Osteocyte (in vitro differentiated cells): Measurements from ENCODE around the gene ZNF800. TPM values are rescaled to one million over a fixed set of nuclear protein-coding genes. Genes with fewer than 3 reads are reported as not detected.

Experiments
- DNase-seq: peaks from one replicate; pipeline ENCODE4 v3.0.0; 2021; ENCODE audit warnings: mixed read lengths; ENCODE audit not compliant: unreplicated experiment; ENCODE audit errors: extremely low spot score
- H3K27ac Mint-ChIP-seq: one replicate; pipeline ENCODE4 v1.8.0; 2021; ENCODE audit warnings: mild to moderate bottlenecking, mixed read lengths; ENCODE audit not compliant: unreplicated experiment
- H3K27me3 Mint-ChIP-seq: one replicate; pipeline ENCODE4 v1.8.0; 2021; ENCODE audit warnings: mixed read lengths; ENCODE audit not compliant: unreplicated experiment
- H3K36me3 Mint-ChIP-seq: one replicate; pipeline ENCODE4 v1.8.0; 2021; ENCODE audit warnings: mixed read lengths; ENCODE audit not compliant: unreplicated experiment
- H3K4me1 Mint-ChIP-seq: one replicate; pipeline ENCODE4 v1.8.0; 2021; ENCODE audit warnings: mixed read lengths; ENCODE audit not compliant: unreplicated experiment
- H3K4me3 Mint-ChIP-seq: one replicate; pipeline ENCODE4 v1.8.0; 2021; ENCODE audit warnings: mild to moderate bottlenecking, moderate library complexity, mixed read lengths; ENCODE audit not compliant: unreplicated experiment
- H3K9me3 Mint-ChIP-seq: one replicate; pipeline ENCODE4 v1.8.0; 2021; ENCODE audit warnings: mixed read lengths; ENCODE audit not compliant: unreplicated experiment
- long read RNA-seq: library from polyadenylated mRNA; unstranded; transcript quantifications from one replicate; pipeline ENCODE4 v2.0.0, GENCODE V29; 2021
- total RNA-seq: library from RNA; stranded (reverse); gene quantifications from 2 replicates; pipeline ENCODE4 v1.2.1, GENCODE V29; 2021
- TF ChIP-seq, protein P1 (sequence below): fragments of 200-600 bp; sonication (generic); IDR thresholded peaks from 2 replicates; pipeline ENCODE4 v1.5.0; 2021; ENCODE audit warnings: antibody characterized with exemption, mild to moderate bottlenecking, moderate library complexity

The ZNF800 gene, protein sequence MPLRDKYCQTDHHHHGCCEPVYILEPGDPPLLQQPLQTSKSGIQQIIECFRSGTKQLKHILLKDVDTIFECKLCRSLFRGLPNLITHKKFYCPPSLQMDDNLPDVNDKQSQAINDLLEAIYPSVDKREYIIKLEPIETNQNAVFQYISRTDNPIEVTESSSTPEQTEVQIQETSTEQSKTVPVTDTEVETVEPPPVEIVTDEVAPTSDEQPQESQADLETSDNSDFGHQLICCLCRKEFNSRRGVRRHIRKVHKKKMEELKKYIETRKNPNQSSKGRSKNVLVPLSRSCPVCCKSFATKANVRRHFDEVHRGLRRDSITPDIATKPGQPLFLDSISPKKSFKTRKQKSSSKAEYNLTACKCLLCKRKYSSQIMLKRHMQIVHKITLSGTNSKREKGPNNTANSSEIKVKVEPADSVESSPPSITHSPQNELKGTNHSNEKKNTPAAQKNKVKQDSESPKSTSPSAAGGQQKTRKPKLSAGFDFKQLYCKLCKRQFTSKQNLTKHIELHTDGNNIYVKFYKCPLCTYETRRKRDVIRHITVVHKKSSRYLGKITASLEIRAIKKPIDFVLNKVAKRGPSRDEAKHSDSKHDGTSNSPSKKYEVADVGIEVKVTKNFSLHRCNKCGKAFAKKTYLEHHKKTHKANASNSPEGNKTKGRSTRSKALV
- 26.8 and 27.7 TPM in 2 replicates for total RNA-seq
- long read RNA-seq, full-length matches to known transcripts, result 1 of 12 reads
- long read RNA-seq, partial matches to known transcripts, result 5 of 12 reads
- long read RNA-seq, other reads (novel, unspliced or antisense), result 6 of 12 reads

DNA sequence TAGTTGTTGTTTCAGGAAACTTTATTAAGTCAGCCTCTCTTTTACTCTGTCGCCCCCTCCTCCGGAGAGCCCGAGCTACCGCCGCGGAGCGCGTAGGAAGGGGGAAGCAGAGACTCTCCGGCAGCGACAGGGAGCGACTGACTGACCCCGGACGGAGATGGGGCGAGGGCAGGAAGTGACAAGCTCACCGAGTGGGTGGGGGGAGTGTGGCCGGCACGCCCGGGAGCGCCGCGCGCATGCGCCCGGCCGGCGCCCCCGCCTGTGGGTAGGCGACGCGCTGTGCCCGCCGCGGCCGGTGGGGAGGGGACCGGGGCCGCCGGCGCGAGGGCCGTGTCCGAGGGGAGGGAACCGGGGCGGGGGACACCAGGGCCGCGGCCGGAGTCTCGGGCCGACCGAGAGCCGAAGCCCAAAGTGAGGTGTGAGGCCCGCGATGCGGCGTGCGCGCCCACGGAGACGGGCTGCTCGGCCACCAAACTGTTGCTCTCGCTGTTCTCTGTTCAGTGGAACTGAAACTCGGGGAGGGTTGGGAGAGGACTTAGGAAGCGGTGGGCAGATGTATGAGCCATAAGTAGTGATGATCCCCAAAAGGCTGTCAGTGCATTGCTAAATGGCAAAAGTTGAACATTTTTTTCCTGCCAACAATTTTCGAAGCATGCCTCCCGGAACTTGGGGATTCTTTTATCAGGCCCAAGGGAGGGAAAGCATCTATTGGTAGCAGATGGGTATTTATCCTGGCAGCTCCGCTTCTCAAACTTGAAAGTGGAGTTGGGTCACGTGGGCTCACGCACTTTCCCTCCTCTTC, at the start of gene ZNF800:
TSS of gene ZNF800 (minus strand) at position 143 of the 802 bp plus-strand sequence. CDS start 1,151 bp downstream, outside the sequence.
- TF ChIP-seq, protein P1, sequence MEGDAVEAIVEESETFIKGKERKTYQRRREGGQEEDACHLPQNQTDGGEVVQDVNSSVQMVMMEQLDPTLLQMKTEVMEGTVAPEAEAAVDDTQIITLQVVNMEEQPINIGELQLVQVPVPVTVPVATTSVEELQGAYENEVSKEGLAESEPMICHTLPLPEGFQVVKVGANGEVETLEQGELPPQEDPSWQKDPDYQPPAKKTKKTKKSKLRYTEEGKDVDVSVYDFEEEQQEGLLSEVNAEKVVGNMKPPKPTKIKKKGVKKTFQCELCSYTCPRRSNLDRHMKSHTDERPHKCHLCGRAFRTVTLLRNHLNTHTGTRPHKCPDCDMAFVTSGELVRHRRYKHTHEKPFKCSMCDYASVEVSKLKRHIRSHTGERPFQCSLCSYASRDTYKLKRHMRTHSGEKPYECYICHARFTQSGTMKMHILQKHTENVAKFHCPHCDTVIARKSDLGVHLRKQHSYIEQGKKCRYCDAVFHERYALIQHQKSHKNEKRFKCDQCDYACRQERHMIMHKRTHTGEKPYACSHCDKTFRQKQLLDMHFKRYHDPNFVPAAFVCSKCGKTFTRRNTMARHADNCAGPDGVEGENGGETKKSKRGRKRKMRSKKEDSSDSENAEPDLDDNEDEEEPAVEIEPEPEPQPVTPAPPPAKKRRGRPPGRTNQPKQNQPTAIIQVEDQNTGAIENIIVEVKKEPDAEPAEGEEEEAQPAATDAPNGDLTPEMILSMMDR, result no peak
- peak; percentile 95 for DNase-seq
- Mint-ChIP-seq H3K27ac (peak within 1 kb of the TSS; percentile 95), H3K27me3 (peaks cover 14% of the 10 kb centered on the region), H3K4me1 (peaks cover 28% of the 10 kb centered on the region), H3K4me3 (peak within 1 kb of the TSS; percentile 98), H3K36me3 (peaks cover 18% of the 10 kb centered on the region), H3K9me3 (no peaks in the 10 kb centered on the region)

DNA sequence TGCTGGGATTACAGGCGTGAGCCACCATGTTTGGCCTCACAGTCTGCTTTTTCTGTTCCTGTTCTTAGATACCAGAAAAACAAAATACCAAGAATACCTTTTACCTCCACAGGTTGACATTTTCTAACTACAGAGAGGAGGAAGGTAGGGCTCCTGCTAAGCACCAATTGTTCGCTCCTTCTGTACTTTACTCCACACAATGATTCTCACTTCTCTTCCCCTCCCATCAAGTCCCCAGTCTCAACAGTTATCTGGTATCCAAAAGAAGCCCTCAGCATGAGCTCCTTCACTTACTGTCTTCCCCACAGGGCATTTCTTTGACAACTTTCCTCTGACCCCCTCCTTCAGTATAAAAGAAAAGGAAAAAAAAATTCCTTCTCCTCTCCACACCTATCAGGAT, 47.7 kb upstream of the ZNF800 start:
- peaks cover 5% of the 10 kb centered on the region for H3K9me3 Mint-ChIP-seq
- no peak overlapping the region for H3K27ac Mint-ChIP-seq
- TF ChIP-seq, protein P1, result no peak
- peaks cover 19% of the 10 kb centered on the region for H3K4me1 Mint-ChIP-seq
- no peaks in the 10 kb centered on the region for H3K36me3 Mint-ChIP-seq
- H3K27me3 Mint-ChIP-seq, result no peaks in the 10 kb centered on the region
- no peak for DNase-seq
- H3K4me3 Mint-ChIP-seq, result no peak overlapping the region

DNA sequence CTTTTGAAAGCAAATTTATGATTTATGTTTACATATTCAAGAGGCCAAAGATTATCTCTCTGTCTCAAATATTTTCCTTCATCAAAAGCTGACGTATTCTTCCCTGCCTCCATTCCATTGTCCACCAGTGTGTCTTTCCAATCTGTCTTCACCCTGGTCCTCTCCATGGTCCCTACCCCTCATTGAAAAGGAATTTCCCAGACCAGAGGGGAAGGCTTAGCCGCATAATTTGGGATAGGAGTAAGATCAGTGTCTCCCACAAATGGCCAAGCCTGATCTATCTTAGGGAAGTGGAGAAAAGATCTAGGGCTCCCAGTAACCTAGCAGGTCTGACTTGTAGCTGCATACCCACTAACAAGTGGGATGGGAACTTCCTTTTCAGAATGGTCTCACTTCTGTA, 46.3 kb upstream of the ZNF800 start:
- DNase-seq, result no peak
- TF ChIP-seq, protein P1, result no peak

DNA sequence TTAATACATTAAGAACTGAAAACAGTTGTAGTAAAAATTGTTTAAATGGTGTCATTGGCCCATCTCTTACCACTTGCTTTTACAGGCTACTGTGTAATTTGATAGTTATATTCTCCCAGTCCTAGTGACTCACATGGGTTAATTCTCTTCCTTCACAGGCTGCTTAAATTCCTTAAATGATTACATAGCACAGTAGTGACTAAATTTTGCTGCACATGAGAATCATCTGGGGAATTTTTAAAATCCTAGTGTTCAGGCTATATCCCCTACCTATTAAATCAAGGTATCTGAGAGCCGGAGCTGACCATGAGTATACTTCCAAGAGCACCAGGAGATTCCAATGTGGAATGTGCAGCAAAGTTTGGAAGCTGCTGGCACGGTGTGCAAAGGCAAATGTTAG, 45.3 kb upstream of the ZNF800 start:
- Mint-ChIP-seq H3K9me3 (no peaks in the 10 kb centered on the region), H3K36me3 (no peaks in the 10 kb centered on the region), H3K27me3 (no peaks in the 10 kb centered on the region), H3K27ac (peak overlapping the region; percentile 12), H3K4me3 (no peak overlapping the region), H3K4me1 (peaks cover 19% of the 10 kb centered on the region)
- TF ChIP-seq, protein P1, result no peak
- no peak for DNase-seq

More for the DNA sequence above, 46.3 kb upstream of the ZNF800 start:
- H3K27me3 Mint-ChIP-seq, result no peaks in the 10 kb centered on the region
- H3K36me3 Mint-ChIP-seq, result no peaks in the 10 kb centered on the region
- H3K9me3 Mint-ChIP-seq, result no peaks in the 10 kb centered on the region
- peaks cover 19% of the 10 kb centered on the region for H3K4me1 Mint-ChIP-seq
- H3K4me3 Mint-ChIP-seq, result no peak overlapping the region
- no peak overlapping the region for H3K27ac Mint-ChIP-seq
